Measurements from ENCODE around the gene MOG.
"Not testable (repeated sequence)": the region's sequence is repeated elsewhere in the genome, so short reads cannot be mapped to it uniquely, and the experiment has no call there.

Gene MOG

GRCh38 chr6:29667158-29667557 is 10.3 kb downstream of the MOG start:
- no peak for DNase-seq (ENCODE audit: low read depth, low spot score)
- H3K4me3 ChIP-seq (ENCODE audit: low read length) = no peak overlapping the region

- no peak for DNase-seq (ENCODE audit: low read depth, low spot score)
These were observed 14.1 kb downstream of the MOG start for GRCh38 chr6:29671026-29671425.

DNA sequence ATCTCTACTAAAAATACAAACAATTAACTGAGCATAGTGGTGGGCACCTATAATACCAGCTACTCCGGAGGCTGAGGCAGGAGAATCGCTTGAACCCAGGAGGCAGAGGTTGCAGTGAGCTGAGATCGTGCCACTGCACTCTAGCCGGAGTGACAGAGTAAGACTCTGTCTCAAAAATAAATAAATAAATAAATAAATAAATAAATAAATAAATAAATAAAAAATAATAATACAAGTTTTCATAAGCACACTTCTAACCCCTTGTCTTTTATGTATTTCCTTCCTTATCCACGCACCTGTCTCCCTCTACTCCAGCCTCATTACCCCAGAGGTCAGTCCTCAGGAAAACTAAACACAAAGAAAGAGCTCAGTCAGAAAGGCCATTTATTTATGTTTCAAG is 15.2 kb downstream of the MOG start:
- not testable (repeated sequence) for H3K4me3 ChIP-seq (ENCODE audit: low read length); DNase-seq (ENCODE audit: low read depth, low spot score)

More at GRCh38 chr6:29671026-29671425, 14.1 kb downstream of the MOG start:
- no peak overlapping the region for H3K4me3 ChIP-seq (ENCODE audit: low read length)

- DNase-seq (ENCODE audit: low read depth, low spot score) = no peak
- H3K4me3 ChIP-seq (ENCODE audit: low read length) = no peak overlapping the region
These were observed 16.3 kb downstream of the MOG start for GRCh38 chr6:29673161-29673560.

DNA sequence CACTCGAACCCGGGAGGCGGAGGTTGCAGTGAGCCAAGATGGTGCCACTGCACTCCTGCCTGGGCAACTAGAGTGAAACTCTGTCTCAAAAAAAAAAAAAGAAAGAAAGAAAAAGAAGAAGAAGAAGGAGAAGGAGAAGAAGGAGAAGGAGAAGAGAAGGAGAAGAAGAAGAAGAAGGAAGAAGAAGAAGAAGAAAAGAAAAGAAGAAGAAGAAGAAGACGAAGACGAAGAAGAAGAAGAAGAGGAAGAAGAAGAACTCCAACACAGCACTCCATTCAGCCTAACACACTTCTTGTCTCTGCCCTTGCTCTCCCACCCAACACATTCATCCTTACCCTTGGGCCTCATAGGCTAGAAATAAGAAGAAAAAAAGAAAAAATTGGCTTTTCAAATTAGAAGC is 17.1 kb downstream of the MOG start:
- no peak overlapping the region for H3K4me3 ChIP-seq (ENCODE audit: low read length)
- DNase-seq (ENCODE audit: low read depth, low spot score) = no peak

- no peak for DNase-seq (ENCODE audit: low read depth, low spot score)
- no peak overlapping the region for H3K4me3 ChIP-seq (ENCODE audit: low read length)
These were observed 18.7 kb downstream of the MOG start for GRCh38 chr6:29675561-29675960.

DNA sequence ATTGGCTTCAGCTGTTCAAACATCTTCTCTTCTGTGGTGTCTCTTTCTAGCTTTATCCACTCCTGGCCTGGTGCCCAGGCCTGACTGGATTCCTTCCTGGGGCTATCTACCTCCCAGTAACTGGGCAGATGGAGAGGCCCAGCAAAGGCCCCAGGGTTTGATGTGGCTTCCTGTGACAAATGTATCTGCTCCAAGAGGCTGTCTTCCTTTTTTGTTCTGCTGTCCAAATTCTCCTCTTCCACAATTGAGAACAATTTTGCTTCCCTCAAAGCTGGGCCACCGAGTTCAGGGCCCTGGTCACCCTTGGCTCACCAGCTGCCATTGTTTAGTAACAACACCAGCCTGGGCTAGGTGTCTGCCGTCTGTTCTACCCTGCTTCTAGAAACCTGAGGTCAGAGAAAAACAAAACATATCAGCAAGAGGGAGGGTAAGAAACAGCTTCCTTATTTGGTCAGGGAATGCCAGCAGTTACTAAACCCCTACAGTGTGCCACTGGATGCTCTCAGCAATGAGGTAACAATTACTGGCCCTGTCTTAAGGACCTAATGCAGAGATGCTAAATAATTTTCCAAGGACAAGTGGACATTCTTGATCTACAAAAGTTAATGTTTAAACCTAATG is 20.2 kb downstream of the MOG start:
- H3K4me3 ChIP-seq (ENCODE audit: low read length) = no peak overlapping the region
- DNase-seq (ENCODE audit: low read depth, low spot score) = no peak

- DNase-seq (ENCODE audit: low read depth, low spot score) = no peak
- no peak overlapping the region for H3K4me3 ChIP-seq (ENCODE audit: low read length)
These were observed 21.2 kb downstream of the MOG start for GRCh38 chr6:29678114-29678513.

GRCh38 chr6:29679962-29680361 is 23.1 kb downstream of the MOG start:
- no peak overlapping the region for H3K4me3 ChIP-seq (ENCODE audit: low read length)
- DNase-seq (ENCODE audit: low read depth, low spot score) = no peak

DNA sequence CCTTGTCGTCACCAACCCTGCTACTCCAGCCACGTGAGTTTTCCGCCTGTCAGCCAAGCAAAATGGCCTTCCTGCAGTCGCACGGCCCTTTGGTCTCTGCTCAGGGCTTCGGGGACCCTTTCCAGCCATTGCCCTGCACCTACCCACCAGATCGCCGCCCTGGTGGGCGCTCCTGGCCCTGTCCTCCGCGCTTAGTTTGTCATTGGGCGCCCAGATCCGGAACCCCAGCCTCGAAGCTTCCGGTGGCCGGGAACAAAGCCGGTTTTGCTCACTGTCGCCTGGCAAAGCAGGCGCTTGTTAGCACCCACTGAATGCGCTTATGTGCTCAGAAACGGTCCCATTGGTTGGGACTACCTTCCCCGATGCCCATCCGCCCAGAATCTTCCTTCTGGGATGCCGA is 23.5 kb downstream of the MOG start:
- no peak overlapping the region for H3K4me3 ChIP-seq (ENCODE audit: low read length)
- no peak for DNase-seq (ENCODE audit: low read depth, low spot score)

DNA sequence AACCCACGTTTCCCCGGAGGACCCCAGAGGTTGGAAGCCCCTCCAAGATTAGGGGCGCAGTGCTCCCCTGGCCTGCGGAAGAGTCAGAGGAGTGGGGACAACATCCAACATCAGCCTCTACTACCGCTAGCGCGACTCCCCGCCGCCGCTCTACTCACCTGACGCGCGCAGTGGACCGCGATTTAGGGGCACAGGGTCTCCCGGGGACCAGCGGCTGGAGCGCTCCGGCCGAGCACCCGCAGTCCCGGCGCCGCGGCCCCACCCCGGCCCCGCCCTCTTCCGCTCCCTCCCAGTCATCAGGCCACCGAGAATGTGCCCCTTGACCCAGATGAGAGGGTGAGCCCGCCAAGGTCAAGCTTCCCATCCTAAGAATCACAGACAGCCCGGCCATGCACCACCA is 24.0 kb downstream of the MOG start, which contains the start of gene ZFP57:
TSS of gene ZFP57 (minus strand) at position 249 of the 400 bp plus-strand sequence. CDS start 4,149 bp downstream, outside the sequence.
- no peak for DNase-seq (ENCODE audit: low read depth, low spot score)
- H3K4me3 ChIP-seq (ENCODE audit: low read length) = no peak within 1 kb of the TSS

DNA sequence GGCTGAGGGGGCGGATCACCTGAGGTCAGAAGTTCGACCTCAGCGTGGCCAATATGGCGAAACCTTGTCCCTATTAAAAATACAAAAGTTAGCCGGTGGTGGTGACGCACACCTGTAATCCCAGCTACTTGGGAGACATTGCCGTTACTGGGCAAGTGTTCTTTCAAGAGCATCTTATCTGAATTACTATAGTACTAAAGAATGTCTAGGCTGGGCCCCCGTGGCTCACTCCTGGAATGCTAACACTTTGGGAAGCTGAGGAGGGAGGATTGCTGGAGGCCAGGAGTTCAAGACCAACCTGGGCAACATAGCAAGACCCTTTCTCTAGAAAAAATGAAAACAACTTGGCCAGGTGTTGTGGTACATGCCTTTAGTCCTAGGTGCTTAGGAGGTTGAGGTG is 24.9 kb downstream of the MOG start:
- DNase-seq (ENCODE audit: low read depth, low spot score) = no peak
- H3K4me3 ChIP-seq (ENCODE audit: low read length) = no peak overlapping the region

GRCh38 chr6:29685718-29686326 is 28.9 kb downstream of the MOG start:
- no peak overlapping the region for H3K4me3 ChIP-seq (ENCODE audit: low read length)
- DNase-seq (ENCODE audit: low read depth, low spot score) = no peak

DNA sequence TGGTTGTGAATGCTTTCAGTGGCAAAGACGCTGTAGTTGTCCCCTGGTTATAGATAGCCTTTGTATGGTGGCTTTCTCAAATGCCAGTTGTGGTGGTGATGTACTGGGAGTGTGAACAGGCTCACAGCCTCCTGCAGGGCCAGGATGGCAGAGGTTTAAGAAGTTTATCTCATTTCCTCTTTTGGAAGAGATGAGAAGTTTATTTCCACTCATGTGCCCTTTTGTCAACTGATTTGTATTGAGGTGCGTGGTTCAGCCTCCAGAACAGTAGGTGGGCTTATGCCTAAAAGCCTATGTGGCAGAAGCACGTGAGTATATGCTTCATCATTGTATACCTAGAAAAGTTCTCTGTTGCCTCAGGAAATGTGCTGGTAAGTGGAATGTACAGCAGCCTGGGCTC is 37.7 kb downstream of the MOG start:
- no peak for DNase-seq (ENCODE audit: low read depth, low spot score)
- no peak overlapping the region for H3K4me3 ChIP-seq (ENCODE audit: low read length)

DNA sequence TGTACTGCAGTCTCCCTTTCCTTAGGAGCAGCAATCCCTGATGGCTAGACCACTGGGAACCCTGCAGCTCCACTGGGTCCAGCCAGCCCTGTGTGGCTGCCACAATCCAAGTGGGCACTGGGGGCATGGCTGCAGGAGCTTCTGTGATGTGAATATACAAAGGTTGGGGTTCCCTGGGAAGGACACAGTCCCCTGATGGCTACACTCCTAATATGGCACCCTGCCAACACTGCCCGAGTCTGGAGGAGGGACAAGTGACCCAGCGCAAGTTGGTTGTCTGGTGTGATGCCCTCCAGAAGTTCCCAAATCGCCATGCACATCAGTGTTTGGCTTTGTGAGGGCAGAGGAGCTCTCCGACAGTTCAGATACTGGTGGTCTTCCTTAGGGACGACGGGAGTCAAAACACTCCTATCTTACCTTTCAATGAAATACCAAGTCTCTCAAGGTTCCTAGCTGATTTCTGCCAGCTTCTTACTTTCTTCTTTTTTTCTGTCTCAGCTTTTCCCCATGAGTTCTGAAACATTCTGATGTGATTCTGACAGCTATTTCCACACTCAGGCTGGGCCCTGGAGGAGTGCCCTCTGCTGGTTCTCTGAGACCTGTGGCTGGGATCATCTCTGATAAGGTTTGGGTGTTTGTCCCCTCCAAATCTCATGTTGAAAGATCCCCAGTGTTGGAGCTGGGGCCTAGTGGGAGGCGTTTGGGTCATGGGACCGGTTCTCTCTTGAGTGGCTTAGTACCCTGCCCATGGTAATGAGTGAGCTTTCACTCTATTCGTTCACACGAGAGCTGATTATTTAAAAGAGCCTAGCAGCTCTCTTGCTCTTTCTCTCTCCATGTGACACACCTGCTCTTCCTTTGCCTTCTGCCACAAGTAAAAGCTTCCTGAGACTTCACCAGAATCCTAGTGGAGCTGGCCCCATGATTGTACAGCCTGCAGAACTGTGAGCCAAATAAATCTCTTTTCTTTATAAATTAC is 39.5 kb downstream of the MOG start:
- no peak overlapping the region for H3K4me3 ChIP-seq (ENCODE audit: low read length)
- DNase-seq (ENCODE audit: low read depth, low spot score) = no peak

GRCh38 chr6:29702519-29703103 is 45.7 kb downstream of the MOG start:
- no peak for DNase-seq (ENCODE audit: low read depth, low spot score)
- H3K4me3 ChIP-seq (ENCODE audit: low read length) = no peak overlapping the region

GRCh38 chr6:29705389-29706231 is 48.7 kb downstream of the MOG start:
- no peak overlapping the region for H3K4me3 ChIP-seq (ENCODE audit: low read length)
- no peak for DNase-seq (ENCODE audit: low read depth, low spot score)

- peak overlapping the region; percentile 39 for H3K4me3 ChIP-seq (ENCODE audit: low read length)
These were observed 51.7 kb downstream of the MOG start for GRCh38 chr6:29708432-29709179.

More at GRCh38 chr6:29708432-29709179, 51.7 kb downstream of the MOG start:
- DNase-seq (ENCODE audit: low read depth, low spot score) = peak; percentile 97
